ENCODE measurements around the gene CEPT1.

DNA sequence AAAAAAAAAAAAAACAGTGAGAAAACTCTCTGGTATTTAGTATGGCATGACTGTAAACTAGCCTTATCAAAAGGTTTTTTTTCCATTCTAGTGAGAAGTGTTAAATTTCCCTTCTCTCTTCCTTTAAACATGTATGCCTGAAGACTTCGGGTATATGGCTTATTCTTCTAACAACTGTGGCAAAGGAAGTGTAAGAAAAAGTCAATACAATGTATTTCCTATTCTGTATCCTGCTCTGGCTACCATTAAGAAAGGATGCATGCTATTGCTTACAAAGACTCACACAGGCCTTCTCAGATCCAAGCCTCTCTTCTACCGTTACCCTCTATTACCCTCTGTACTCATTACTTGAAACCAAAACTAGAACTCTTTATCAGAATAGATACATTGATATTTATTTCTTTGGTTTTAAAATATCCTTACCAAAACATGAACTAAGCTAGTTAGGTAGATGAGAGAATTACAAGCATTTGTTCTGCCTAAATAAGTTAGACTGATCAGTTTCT lies 8.4 kb downstream of the CEPT1 start:
- TF ChIP-seq CTCF (IDR thresholded peaks at IDR 0.05; ENCODE audit: low read depth, low read length): no peak
- TF ChIP-seq EZH2phosphoT487 (IDR thresholded peaks at IDR 0.05; ENCODE audit: low read depth): no peak
